ENCODE data around the gene MARCHF3.

DNA sequence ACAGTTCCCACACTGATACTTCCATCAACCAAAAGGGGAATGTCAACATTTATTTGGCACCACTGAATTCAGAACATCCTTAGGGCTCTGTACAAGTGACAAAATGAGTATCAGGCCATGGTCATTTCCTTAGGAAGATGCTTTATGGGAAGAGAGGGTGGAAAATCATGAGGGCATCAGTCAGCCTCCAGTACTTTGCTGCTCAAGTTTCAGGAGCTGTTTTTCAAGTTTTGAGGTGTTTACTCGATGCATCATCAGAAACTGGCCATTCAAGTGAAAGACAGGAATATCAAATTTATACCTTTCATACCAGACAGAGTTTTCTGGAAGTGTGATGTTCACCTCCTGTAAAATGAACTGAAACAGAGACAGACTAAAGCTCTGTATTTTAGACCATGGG, 21.2 kb upstream of the MARCHF3 start:
- no peak for TF ChIP-seq CTCF (IDR thresholded peaks at IDR 0.05; ENCODE audit: low read length)
- TF ChIP-seq EZH2 (IDR thresholded peaks at IDR 0.05; ENCODE audit: borderline replicate concordance, low read length): no peak

Measured in OCI-LY1 (cell line).